SK-N-SH (cell line): ENCODE results near the gene CTNS. TPM values are rescaled to one million over a fixed set of nuclear protein-coding genes. Genes with fewer than 3 reads are reported as not detected.

Source experiments
- CTCF ChIA-PET: fragments of 300-600, 350-600 bp; formaldehyde crosslinking; extraction: SDS; loops from one replicate; lab custom pipeline; 2021; lab: Yijun Ruan, JAX
- POLR2A ChIA-PET: fragments of 350-600 bp; sonication (Branson Sonifier 250); formaldehyde crosslinking; extraction: SDS; loops from one replicate; lab custom pipeline; 2020; ENCODE audit warnings: antibody characterized with exemption, inconsistent platforms; lab: Yijun Ruan, JAX
- DNase-seq: peaks from one replicate; pipeline ENCODE4 v3.0.0; 2012
- H2AFZ ChIP-seq: fragments of 200-600 bp; sonication (generic); 2 replicates; pipeline ENCODE4 v1.8.1; 2016; ENCODE audit warnings: antibody characterized with exemption, mild to moderate bottlenecking, low read depth
- H3F3A ChIP-seq: fragments of 200-600 bp; sonication (generic); replicated peaks from 2 replicates; pipeline ENCODE3; 2016; ENCODE audit warnings: antibody characterized with exemption, mild to moderate bottlenecking; ENCODE audit not compliant: insufficient read depth
- H3K27ac ChIP-seq, 2 experiments: fragments of 200-500 bp in 1 of 2; fragments of 200-600 bp in 1 of 2; sonication (Bioruptor generic) in 1 of 2; sonication (generic), shearing (Covaris generic) in 1 of 2; 2 replicates each; pipeline versions ENCODE4 v1.5.1 to v1.6.1; 2014 to 2016; ENCODE audit warnings: low read depth in 2 of 2, inconsistent platforms in 1 of 2, low read length in 1 of 2, mild to moderate bottlenecking in 1 of 2, mixed read lengths in 1 of 2
- H3K27me3 ChIP-seq: fragments of 200-600 bp; sonication (generic), shearing (Covaris generic); 2 replicates; pipeline ENCODE4 v1.6.1; 2016; ENCODE audit warnings: mixed run types; ENCODE audit not compliant: insufficient read depth
- H3K36me3 ChIP-seq, 2 experiments: fragments of 200-500 bp in 1 of 2; fragments of 200-600 bp in 1 of 2; sonication (Bioruptor generic) in 1 of 2; sonication (generic) in 1 of 2; replicated peaks in 1 of 2; 2 replicates each; pipeline versions ENCODE3 to v1.5.1; 2014 to 2016; ENCODE audit warnings: low read length in 1 of 2, mild to moderate bottlenecking in 1 of 2; ENCODE audit not compliant: insufficient read depth in 2 of 2, control insufficient read depth in 1 of 2
- H3K4me1 ChIP-seq, 2 experiments: fragments of 200-500 bp in 1 of 2; fragments of 200-600 bp in 1 of 2; sonication (Bioruptor generic) in 1 of 2; sonication (generic), shearing (Covaris generic) in 1 of 2; 2 replicates each; pipeline versions ENCODE4 v1.5.1 to v1.6.1; 2014 to 2016; ENCODE audit warnings: low read depth in 1 of 2, low read length in 1 of 2, mixed run types in 1 of 2; ENCODE audit not compliant: insufficient read depth in 2 of 2, control insufficient read depth in 1 of 2
- H3K4me2 ChIP-seq: fragments of 200-600 bp; sonication (generic), shearing (Covaris generic); 2 replicates; pipeline ENCODE4 v1.6.1; 2017; ENCODE audit warnings: mixed run types
- H3K4me3 ChIP-seq, 2 experiments: fragments of 200-500 bp in 1 of 2; fragments of 200-600 bp in 1 of 2; sonication (Bioruptor generic) in 1 of 2; sonication (generic), shearing (Covaris generic) in 1 of 2; 2 replicates each; pipeline versions ENCODE4 v1.5.1 to v1.8.1; 2014 to 2016; ENCODE audit warnings: low read depth in 2 of 2, inconsistent platforms in 1 of 2, low read length in 1 of 2, mild to moderate bottlenecking in 1 of 2, mixed read lengths in 1 of 2, moderate library complexity in 1 of 2
- H3K79me2 ChIP-seq: fragments of 200-600 bp; sonication (generic); 2 replicates; pipeline ENCODE4 v1.8.1; 2017; ENCODE audit warnings: mild to moderate bottlenecking; ENCODE audit not compliant: insufficient read depth
- H3K9ac ChIP-seq: fragments of 200-600 bp; sonication (generic); 2 replicates; pipeline ENCODE4 v1.6.1; 2017; ENCODE audit warnings: mixed run types
- H3K9me2 ChIP-seq: fragments of 200-600 bp; sonication (generic); 2 replicates; pipeline ENCODE4 v1.6.1; 2017; ENCODE audit warnings: mixed run types
- H3K9me3 ChIP-seq: fragments of 200-600 bp; sonication (generic); 2 replicates; pipeline ENCODE4 v1.6.1; 2017; ENCODE audit warnings: mixed run types, mild to moderate bottlenecking, moderate library complexity
- H4K20me1 ChIP-seq: fragments of 200-600 bp; sonication (generic); 2 replicates; pipeline ENCODE4 v1.6.1; 2017; ENCODE audit warnings: mild to moderate bottlenecking, mixed run types; ENCODE audit not compliant: insufficient read depth
- CHD2 ChIP-seq: fragments of 150-350 bp; IDR thresholded peaks from 2 replicates; pipeline ENCODE4 v1.6.1; 2018; ENCODE audit warnings: low read length; ENCODE audit not compliant: partially characterized antibody
- EP300 ChIP-seq, 2 experiments: IDR thresholded peaks; 2 replicates each; pipeline versions ENCODE4 v1.4.0 to v1.6.1; 2012; ENCODE audit warnings: borderline replicate concordance in 1 of 2, low read depth in 1 of 2, low read length in 1 of 2
- FOSL2 ChIP-seq: IDR thresholded peaks from 2 replicates; pipeline ENCODE4 v1.4.0; 2012; ENCODE audit warnings: low read depth, mild to moderate bottlenecking, moderate library complexity, borderline replicate concordance
- GATA2 ChIP-seq: sonication (generic); formaldehyde crosslinking; IDR thresholded peaks from 2 replicates; pipeline ENCODE4 v1.5.0; 2020; ENCODE audit warnings: mild to moderate bottlenecking, missing genetic modification reagents
- JUND ChIP-seq: IDR thresholded peaks from 2 replicates; pipeline ENCODE4 v1.4.0; 2012
- MXI1 ChIP-seq: IDR thresholded peaks from 2 replicates; pipeline ENCODE4 v1.6.1; 2012; ENCODE audit warnings: mild to moderate bottlenecking, low read depth, low read length, improper control_type of control experiment
- NFIC ChIP-seq: IDR thresholded peaks from 2 replicates; pipeline ENCODE4 v1.4.0; 2012; ENCODE audit warnings: borderline replicate concordance
- NRF1 ChIP-seq: IDR thresholded peaks from 2 replicates; pipeline ENCODE4 v1.6.1; 2012; ENCODE audit warnings: low read depth, mild to moderate bottlenecking, low read length
- PBX3 ChIP-seq: IDR thresholded peaks from 2 replicates; pipeline ENCODE4; 2012
- RAD21 ChIP-seq: IDR thresholded peaks from 2 replicates; pipeline ENCODE4 v1.6.1; 2012; ENCODE audit warnings: mild to moderate bottlenecking, low read length
- REST ChIP-seq: IDR thresholded peaks from 2 replicates; pipeline ENCODE4 v1.6.1; 2012; ENCODE audit warnings: mild to moderate bottlenecking, low read depth, low read length, moderate library complexity
- RFX5 ChIP-seq: IDR thresholded peaks from 2 replicates; pipeline ENCODE4 v1.6.1; 2012; ENCODE audit warnings: mild to moderate bottlenecking, improper control_type of control experiment, low read length
- RXRA ChIP-seq: IDR thresholded peaks from 2 replicates; pipeline ENCODE4 v1.4.0; 2012; ENCODE audit warnings: low read depth, mild to moderate bottlenecking, borderline replicate concordance
- SMC3 ChIP-seq: IDR thresholded peaks from 2 replicates; pipeline ENCODE4 v1.6.1; 2012; ENCODE audit warnings: low read depth, low read length, improper control_type of control experiment
- TCF12 ChIP-seq: IDR thresholded peaks from 2 replicates; pipeline ENCODE4 v1.4.0; 2012
- WGBS: methylation state at CpG from one replicate; pipeline ENCODE4 v1.1.6; 2017; ENCODE audit warnings: low lambda C conversion rate; 5-methylcytosine and 5-hydroxymethylcytosine counted together
- polyA plus RNA-seq, 3 experiments: library from polyadenylated mRNA; depleted of rRNA; stranded (reverse); fragments of >200 nt; gene quantifications; 2 replicates each; pipeline ENCODE4 v1.2.3, GENCODE V29; 2012

Gene CTNS
- polyA plus RNA-seq, 1 of the 3 experiments (the other 2 are of a cell fraction) = 8.2 TPM

GRCh38 chr17:3594051-3594800 is 42.3 kb upstream of the CTNS start:
- Histone ChIP-seq H3K27me3 (no peaks in the 10 kb centered on the region), H3K27ac (peak overlapping the region in 1 of 2 experiments; percentile 65; a peak in 2 of 4 replicates), H3K36me3 (peaks cover 0 to 8% of the 10 kb centered on the region in 2 experiments), H3K4me1 (peaks cover 5 to 15% of the 10 kb centered on the region in 2 experiments; a peak in 2 of 4 replicates), H2AFZ (no peak overlapping the region), H3K9me3 (no peaks in the 10 kb centered on the region), H4K20me1 (no peaks in the 10 kb centered on the region), H3F3A (no peaks in the 10 kb centered on the region), H3K79me2 (no peaks in the 10 kb centered on the region), H3K4me3 (no peak overlapping the region), H3K9ac (no peak overlapping the region), H3K4me2 (peak overlapping the region; percentile 54; the same call in 1 of the 2 replicates), H3K9me2 (no peaks in the 10 kb centered on the region)
- WGBS = 50% methylated on average over 11 of the region's 11 CpGs
- DNase-seq = peak; percentile 67
- ChIA-PET POLR2A (no interaction called here), CTCF (interaction anchor here (0.9 kb wide), 1 partner anchor 42 kb away, joined by 3 read pairs; the partner anchor contains the start of genes CTNS and SHPK)
- no peak for TF ChIP-seq JUND
- TF ChIP-seq PBX3 = peak; percentile 68
- peak; percentile 57 for TF ChIP-seq TCF12
- no peak for TF ChIP-seq SMC3
- no peak for TF ChIP-seq EP300 (IDR thresholded peaks at IDR 0.05; ENCODE audit: borderline replicate concordance in 1 of 2, low read depth in 1 of 2, low read length in 1 of 2)
- peak; percentile 62 for TF ChIP-seq FOSL2
- no peak for TF ChIP-seq RXRA
- TF ChIP-seq RFX5 = no peak
- peak; percentile 54 for TF ChIP-seq NFIC

- ChIA-PET CTCF (interaction anchor here (0.7 kb wide), 1 partner anchor 546 kb away, joined by 3 read pairs; no protein-coding TSS in a partner anchor), POLR2A (no interaction called here)
- Histone ChIP-seq H4K20me1 (no peaks in the 10 kb centered on the region), H3K27ac (peak overlapping the region in 1 of 2 experiments; percentile 65; a peak in 1 of 4 replicates), H3K36me3 (peaks cover 0 to 7% of the 10 kb centered on the region in 2 experiments), H3K79me2 (no peaks in the 10 kb centered on the region), H3K4me1 (peaks cover 5 to 15% of the 10 kb centered on the region in 2 experiments; a peak in 2 of 4 replicates), H3F3A (no peaks in the 10 kb centered on the region), H3K9ac (no peak overlapping the region), H3K4me2 (0 out of 2 replicates have a peak overlapping the region, but pooled peaks have one; percentile 54), H3K27me3 (no peaks in the 10 kb centered on the region), H3K9me2 (no peaks in the 10 kb centered on the region), H2AFZ (no peak overlapping the region), H3K4me3 (no peak overlapping the region), H3K9me3 (no peaks in the 10 kb centered on the region)
- WGBS = 93% methylated on average over 13 of the region's 15 CpGs
- TF ChIP-seq NFIC (no peak), MXI1 (no peak), RAD21 (no peak), RXRA (no peak), GATA2 (no peak), NRF1 (no peak), CHD2 (no peak), REST (no peak)
- no peak for DNase-seq
These were observed 41.6 kb upstream of the CTNS start for GRCh38 chr17:3594976-3595375.
